ENCODE data around the gene C16orf96. TPM values are rescaled to one million over a fixed set of nuclear protein-coding genes. Genes with fewer than 3 reads are reported as not detected.

Gene C16orf96
- total RNA-seq, 2 experiments from 2014 or later = 0.09 to 0.18 TPM

- Mint-ChIP-seq H3K9me3 (ENCODE audit: low read depth) (no peaks in the 10 kb centered on the region), H3K4me3 (no peak overlapping the region), H3K4me1 (no peaks in the 10 kb centered on the region), H3K27me3 (peaks cover 2% of the 10 kb centered on the region), H3K36me3 (ENCODE audit: low read depth) (no peaks in the 10 kb centered on the region), H3K27ac (no peak overlapping the region)
- POLR2A ChIA-PET = no interaction called here
- DNase-seq = no peak
- no peak for ATAC-seq
- intact Hi-C loops (cut with DNase I, micrococcal nuclease) = no loop called here
- CTCF ChIA-PET = no interaction called here
Measured at GRCh38 chr16:4602331-4602730, 46.2 kb downstream of the C16orf96 start.

GRCh38 chr16:4603624-4604170 is 47.6 kb downstream of the C16orf96 start:
- ChIA-PET POLR2A (no interaction called here), CTCF (no interaction called here)
- H3K27me3 Mint-ChIP-seq = peaks cover 2% of the 10 kb centered on the region
- DNase-seq (no peak), ATAC-seq (no peak)
- no peak overlapping the region for H3K4me3 Mint-ChIP-seq
- no peaks in the 10 kb centered on the region for H3K36me3 Mint-ChIP-seq (ENCODE audit: low read depth)
- no peaks in the 10 kb centered on the region for H3K4me1 Mint-ChIP-seq
- intact Hi-C loops (cut with DNase I, micrococcal nuclease) = no loop called here
- H3K27ac Mint-ChIP-seq = no peak overlapping the region
- H3K9me3 Mint-ChIP-seq (ENCODE audit: low read depth) = no peaks in the 10 kb centered on the region

GRCh38 chr16:4604401-4604800 is 48.3 kb downstream of the C16orf96 start:
- Mint-ChIP-seq H3K27ac (no peak overlapping the region), H3K9me3 (ENCODE audit: low read depth) (no peaks in the 10 kb centered on the region), H3K36me3 (ENCODE audit: low read depth) (no peaks in the 10 kb centered on the region), H3K4me1 (no peaks in the 10 kb centered on the region), H3K4me3 (no peak overlapping the region), H3K27me3 (peaks cover 2% of the 10 kb centered on the region)
- no peak for ATAC-seq
- no peak for DNase-seq
- ChIA-PET CTCF (no interaction called here), POLR2A (no interaction called here)
- intact Hi-C loops (cut with DNase I, micrococcal nuclease) = no loop called here

- no peak for DNase-seq
- Mint-ChIP-seq H3K36me3 (ENCODE audit: low read depth) (no peaks in the 10 kb centered on the region), H3K27me3 (peaks cover 2% of the 10 kb centered on the region), H3K27ac (no peak overlapping the region), H3K4me3 (no peak overlapping the region), H3K4me1 (no peaks in the 10 kb centered on the region), H3K9me3 (ENCODE audit: low read depth) (no peaks in the 10 kb centered on the region)
- CTCF ChIA-PET = no interaction called here
- intact Hi-C loops (cut with DNase I, micrococcal nuclease) = no loop called here
- POLR2A ChIA-PET = interaction anchor here (0.7 kb wide), 1 partner anchor 30 kb away, joined by 3 read pairs; no protein-coding TSS in a partner anchor
- no peak for ATAC-seq
Measured at GRCh38 chr16:4606354-4606753, 50.2 kb downstream of the C16orf96 start.

GRCh38 chr16:4607841-4608703 is 51.9 kb downstream of the C16orf96 start:
- H3K27me3 Mint-ChIP-seq = no peaks in the 10 kb centered on the region
- POLR2A ChIA-PET = no interaction called here
- CTCF ChIA-PET = no interaction called here
- no peaks in the 10 kb centered on the region for H3K9me3 Mint-ChIP-seq (ENCODE audit: low read depth)
- intact Hi-C loops (cut with DNase I, micrococcal nuclease) = no loop called here
- no peak overlapping the region for H3K27ac Mint-ChIP-seq
- no peaks in the 10 kb centered on the region for H3K36me3 Mint-ChIP-seq (ENCODE audit: low read depth)
- DNase-seq = no peak
- peaks cover 2% of the 10 kb centered on the region for H3K4me1 Mint-ChIP-seq
- no peak for ATAC-seq
- H3K4me3 Mint-ChIP-seq = no peak overlapping the region

- no peak for ATAC-seq
- CTCF ChIA-PET = no interaction called here
- no peaks in the 10 kb centered on the region for H3K36me3 Mint-ChIP-seq (ENCODE audit: low read depth)
- intact Hi-C loops (cut with DNase I, micrococcal nuclease) = no loop called here
- no peak overlapping the region for H3K4me3 Mint-ChIP-seq
- no peak for DNase-seq
- H3K27me3 Mint-ChIP-seq = no peaks in the 10 kb centered on the region
- H3K27ac Mint-ChIP-seq = no peak overlapping the region
- POLR2A ChIA-PET = no interaction called here
- no peaks in the 10 kb centered on the region for H3K9me3 Mint-ChIP-seq (ENCODE audit: low read depth)
- H3K4me1 Mint-ChIP-seq = peaks cover 5% of the 10 kb centered on the region
Measured at GRCh38 chr16:4608704-4608980, 52.5 kb downstream of the C16orf96 start.

GRCh38 chr16:4609200-4610010 is 53.3 kb downstream of the C16orf96 start:
- no peak for ATAC-seq
- H3K4me3 Mint-ChIP-seq = no peak overlapping the region
- H3K27ac Mint-ChIP-seq = no peak overlapping the region
- H3K36me3 Mint-ChIP-seq (ENCODE audit: low read depth) = no peaks in the 10 kb centered on the region
- CTCF ChIA-PET = no interaction called here
- intact Hi-C loops (cut with DNase I, micrococcal nuclease) = no loop called here
- no peaks in the 10 kb centered on the region for H3K9me3 Mint-ChIP-seq (ENCODE audit: low read depth)
- POLR2A ChIA-PET = no interaction called here
- no peak for DNase-seq
- no peaks in the 10 kb centered on the region for H3K27me3 Mint-ChIP-seq
- H3K4me1 Mint-ChIP-seq = peaks cover 5% of the 10 kb centered on the region

GRCh38 chr16:4610011-4611005 is 54.2 kb downstream of the C16orf96 start:
- H3K9me3 Mint-ChIP-seq (ENCODE audit: low read depth) = no peaks in the 10 kb centered on the region
- DNase-seq (no peak), ATAC-seq (no peak)
- no peaks in the 10 kb centered on the region for H3K36me3 Mint-ChIP-seq (ENCODE audit: low read depth)
- H3K27me3 Mint-ChIP-seq = no peaks in the 10 kb centered on the region
- intact Hi-C loops (cut with DNase I, micrococcal nuclease) = no loop called here
- ChIA-PET CTCF (no interaction called here), POLR2A (no interaction called here)
- H3K4me3 Mint-ChIP-seq = no peak overlapping the region
- no peak overlapping the region for H3K27ac Mint-ChIP-seq
- H3K4me1 Mint-ChIP-seq = peaks cover 6% of the 10 kb centered on the region

GRCh38 chr16:4611337-4612021 is 55.3 kb downstream of the C16orf96 start:
- ATAC-seq (no peak), DNase-seq (no peak)
- Mint-ChIP-seq H3K27me3 (no peaks in the 10 kb centered on the region), H3K4me1 (peaks cover 15% of the 10 kb centered on the region), H3K36me3 (ENCODE audit: low read depth) (no peaks in the 10 kb centered on the region), H3K4me3 (no peak overlapping the region), H3K27ac (no peak overlapping the region), H3K9me3 (ENCODE audit: low read depth) (no peaks in the 10 kb centered on the region)
- CTCF ChIA-PET = interaction anchor here (0.6 to 0.9 kb wide), 4 partner anchors 12 to 361 kb away, joined by 3 read pairs; no protein-coding TSS in a partner anchor
- intact Hi-C loops (cut with DNase I, micrococcal nuclease) = no loop called here
- POLR2A ChIA-PET = no interaction called here

- no peak overlapping the region for H3K4me3 Mint-ChIP-seq
- CTCF ChIA-PET = no interaction called here
- intact Hi-C loops (cut with DNase I, micrococcal nuclease) = no loop called here
Measured at GRCh38 chr16:4612474-4612931, 56.4 kb downstream of the C16orf96 start.

More at GRCh38 chr16:4612474-4612931, 56.4 kb downstream of the C16orf96 start:
- peaks cover 17% of the 10 kb centered on the region for H3K4me1 Mint-ChIP-seq
- no peak overlapping the region for H3K27ac Mint-ChIP-seq
- POLR2A ChIA-PET = no interaction called here
- H3K36me3 Mint-ChIP-seq (ENCODE audit: low read depth) = no peaks in the 10 kb centered on the region
- ATAC-seq (no peak), DNase-seq (peak; percentile 30)
- H3K9me3 Mint-ChIP-seq (ENCODE audit: low read depth) = no peaks in the 10 kb centered on the region
- no peaks in the 10 kb centered on the region for H3K27me3 Mint-ChIP-seq

All from activated CD4-positive, alpha-beta T cell treated with anti-CD3 and anti-CD28 coated beads for 36 hours (primary cell).